ENCODE results near the gene PSMD8. TPM values are rescaled to one million over a fixed set of nuclear protein-coding genes. Genes with fewer than 3 reads are reported as not detected.
"Not testable (repeated sequence)": the region's sequence is repeated elsewhere in the genome, so short reads cannot be mapped to it uniquely, and the experiment has no call there.

Gene PSMD8
- polyA plus RNA-seq, 4 donors, result 166 to 194 (median 169) TPM

GRCh38 chr19:38360839-38361631 lies 13.3 kb upstream of the PSMD8 start:
- DNase-seq (ENCODE audit: low read depth in 4 of 4, low spot score in 3 of 4), result no peak

- DNase-seq (ENCODE audit: low read depth in 4 of 4, low spot score in 3 of 4), result peak in 2 of 4 donors; percentile 67 to 73
Observed at GRCh38 chr19:38361633-38362075, 12.7 kb upstream of the PSMD8 start.

- peak in 3 of 4 donors; percentile 41 to 65 (median 44) for DNase-seq (ENCODE audit: low read depth in 4 of 4, low spot score in 3 of 4)
Observed at GRCh38 chr19:38362076-38362945, 12.1 kb upstream of the PSMD8 start.

GRCh38 chr19:38362946-38363688 lies 11.3 kb upstream of the PSMD8 start:
- DNase-seq (ENCODE audit: low read depth in 4 of 4, low spot score in 3 of 4), result not testable (repeated sequence)

GRCh38 chr19:38367041-38367440 lies 7.3 kb upstream of the PSMD8 start:
- DNase-seq (ENCODE audit: low read depth in 4 of 4, low spot score in 3 of 4), result no peak

GRCh38 chr19:38369584-38369983 lies 4.8 kb upstream of the PSMD8 start:
- DNase-seq (ENCODE audit: low read depth in 4 of 4, low spot score in 3 of 4), result no peak

- no peak for DNase-seq (ENCODE audit: low read depth in 4 of 4, low spot score in 3 of 4)
Observed at GRCh38 chr19:38370299-38370698, 4.1 kb upstream of the PSMD8 start.

GRCh38 chr19:38371081-38371480 lies 3.3 kb upstream of the PSMD8 start:
- no peak for DNase-seq (ENCODE audit: low read depth in 4 of 4, low spot score in 3 of 4)

- no peak for DNase-seq (ENCODE audit: low read depth in 4 of 4, low spot score in 3 of 4)
Observed at GRCh38 chr19:38373907-38374331, 452 bp upstream of the PSMD8 start.

- DNase-seq (ENCODE audit: low read depth in 4 of 4, low spot score in 3 of 4), result no peak
Observed at GRCh38 chr19:38375098-38375493, 725 bp downstream of the PSMD8 start.

GRCh38 chr19:38375748-38376147 lies 1.4 kb downstream of the PSMD8 start:
- no peak for DNase-seq (ENCODE audit: low read depth in 4 of 4, low spot score in 3 of 4)

GRCh38 chr19:38376576-38376975 lies 2.2 kb downstream of the PSMD8 start:
- DNase-seq (ENCODE audit: low read depth in 4 of 4, low spot score in 3 of 4), result no peak

GRCh38 chr19:38377052-38377451 lies 2.7 kb downstream of the PSMD8 start:
- DNase-seq (ENCODE audit: low read depth in 4 of 4, low spot score in 3 of 4), result no peak

- no peak for DNase-seq (ENCODE audit: low read depth in 4 of 4, low spot score in 3 of 4)
Observed at GRCh38 chr19:38378866-38379265, 4.5 kb downstream of the PSMD8 start.

GRCh38 chr19:38381138-38381537 lies 6.8 kb downstream of the PSMD8 start:
- DNase-seq (ENCODE audit: low read depth in 4 of 4, low spot score in 3 of 4), result no peak

GRCh38 chr19:38383184-38383583 lies 8.8 kb downstream of the PSMD8 start:
- no peak for DNase-seq (ENCODE audit: low read depth in 4 of 4, low spot score in 3 of 4)

- DNase-seq (ENCODE audit: low read depth in 4 of 4, low spot score in 3 of 4), result no peak
Observed at GRCh38 chr19:38383743-38384142, 9.4 kb downstream of the PSMD8 start.

- DNase-seq (ENCODE audit: low read depth in 4 of 4, low spot score in 3 of 4), result no peak
Observed at GRCh38 chr19:38384209-38385027, 10.0 kb downstream of the PSMD8 start.

GRCh38 chr19:38385057-38385803 lies 10.9 kb downstream of the PSMD8 start:
- DNase-seq (ENCODE audit: low read depth in 4 of 4, low spot score in 3 of 4), result no peak
